HepG2 (cell line): ENCODE results near the gene TBC1D20. TPM values are rescaled to one million over a fixed set of nuclear protein-coding genes. Genes with fewer than 3 reads are reported as not detected.

ENCODE experiments used
- CCDC6 ChIP-seq: sonication (generic); formaldehyde crosslinking; IDR thresholded peaks from 2 replicates; pipeline ENCODE4 v1.8.1; 2022; ENCODE audit warnings: mild to moderate bottlenecking, missing genetic modification reagents, moderate library complexity
- JUN ChIP-seq: sonication (generic); formaldehyde crosslinking; IDR thresholded peaks from 2 replicates; pipeline ENCODE4 v1.4.0; 2020; ENCODE audit warnings: mild to moderate bottlenecking, missing genetic modification reagents
- NFIB ChIP-seq: sonication (generic); formaldehyde crosslinking; IDR thresholded peaks from 2 replicates; pipeline ENCODE4 v1.9.0; 2021; ENCODE audit warnings: missing genetic modification reagents, mild to moderate bottlenecking, borderline replicate concordance
- PITX1 ChIP-seq: sonication (generic); formaldehyde crosslinking; IDR thresholded peaks from 2 replicates; pipeline ENCODE4 v1.5.1; 2020; ENCODE audit warnings: mild to moderate bottlenecking, missing genetic modification reagents
- PPARG ChIP-seq: conservative IDR thresholded peaks from 2 replicates; pipeline ENCODE4 v1.6.1; 2016; ENCODE audit warnings: missing biosample characterization, missing genetic modification reagents
- ZMYM3 ChIP-seq: sonication (generic); formaldehyde crosslinking; IDR thresholded peaks from 2 replicates; pipeline ENCODE4 v1.5.1; 2020; ENCODE audit warnings: mild to moderate bottlenecking, missing genetic modification reagents
- ZNF253 ChIP-seq: sonication (generic); formaldehyde crosslinking; IDR thresholded peaks from 2 replicates; pipeline ENCODE4 v1.8.0; 2022; ENCODE audit warnings: mild to moderate bottlenecking, missing genetic modification reagents, borderline replicate concordance
- ZNF451 ChIP-seq: sonication (generic); formaldehyde crosslinking; IDR thresholded peaks from 2 replicates; pipeline ENCODE4 v1.5.0; 2020; ENCODE audit warnings: mild to moderate bottlenecking, missing genetic modification reagents
- ZNF644 ChIP-seq: IDR thresholded peaks from 2 replicates; pipeline ENCODE4 v1.6.1; 2016; ENCODE audit warnings: low read depth
- ZNF772 ChIP-seq: sonication (generic); formaldehyde crosslinking; IDR thresholded peaks from 2 replicates; pipeline ENCODE4 v1.5.0; 2020; ENCODE audit warnings: mild to moderate bottlenecking, missing genetic modification reagents
- ZSCAN21 ChIP-seq: sonication (generic); formaldehyde crosslinking; IDR thresholded peaks from 2 replicates; pipeline ENCODE4 v1.8.0; 2022; ENCODE audit warnings: mild to moderate bottlenecking, missing genetic modification reagents, moderate library complexity, borderline replicate concordance
- polyA plus RNA-seq, 8 experiments: library from polyadenylated mRNA; depleted of rRNA in 3 of 8; stranded (reverse) in 7 of 8; unstranded in 1 of 8; fragments of >200 nt; fragmentation: Illumina TruSeq in 4 of 8; extraction: Trizol in 4 of 8; gene quantifications; 2 replicates each; pipeline versions ENCODE4 v1.2.1 to v1.2.3, GENCODE V29; 2011 to 2016; ENCODE audit warnings: low read depth in 4 of 8, missing spikeins in 1 of 8, mixed read lengths in 1 of 8; ENCODE audit not compliant: insufficient read depth in 1 of 8
- total RNA-seq, 5 experiments: library from RNA; depleted of rRNA; stranded (reverse); fragments of >200 nt; fragmentation: Illumina TruSeq; extraction: Trizol; gene quantifications; 2 replicates each; pipeline ENCODE4 v1.2.3, GENCODE V29; 2016; ENCODE audit warnings: low read depth in 1 of 5
- TF ChIP-seq, protein P1 (sequence below), 2 experiments: fragments of 450-650 bp in 1 of 2; sonication (generic) in 1 of 2; formaldehyde crosslinking in 1 of 2; IDR thresholded peaks; 2 replicates each; pipeline versions ENCODE4 v1.6.1 to v1.8.0; 2016 to 2022; ENCODE audit warnings: antibody characterized with exemption in 1 of 2, mild to moderate bottlenecking in 1 of 2, missing genetic modification reagents in 1 of 2
- TF ChIP-seq, protein P2 (sequence below): sonication (generic); formaldehyde crosslinking; IDR thresholded peaks from 2 replicates; pipeline ENCODE4 v1.4.0; 2020; ENCODE audit warnings: missing genetic modification reagents, borderline replicate concordance
- TF ChIP-seq, protein P3 (sequence below): sonication (generic); formaldehyde crosslinking; IDR thresholded peaks from 2 replicates; pipeline ENCODE4 v1.8.0; 2022; ENCODE audit warnings: mild to moderate bottlenecking, missing genetic modification reagents, moderate library complexity
- TF ChIP-seq, protein P4 (sequence below): sonication (generic); formaldehyde crosslinking; IDR thresholded peaks from 2 replicates; pipeline ENCODE4 v1.9.0; 2021; ENCODE audit warnings: missing genetic modification reagents, mild to moderate bottlenecking, borderline replicate concordance

The TBC1D20 gene
- total and polyA plus RNA-seq, 2 of the 13 experiments (the other 11 are each of a cell fraction or from before 2014, with no cell fraction given): 36.6 to 47.1 TPM

DNA sequence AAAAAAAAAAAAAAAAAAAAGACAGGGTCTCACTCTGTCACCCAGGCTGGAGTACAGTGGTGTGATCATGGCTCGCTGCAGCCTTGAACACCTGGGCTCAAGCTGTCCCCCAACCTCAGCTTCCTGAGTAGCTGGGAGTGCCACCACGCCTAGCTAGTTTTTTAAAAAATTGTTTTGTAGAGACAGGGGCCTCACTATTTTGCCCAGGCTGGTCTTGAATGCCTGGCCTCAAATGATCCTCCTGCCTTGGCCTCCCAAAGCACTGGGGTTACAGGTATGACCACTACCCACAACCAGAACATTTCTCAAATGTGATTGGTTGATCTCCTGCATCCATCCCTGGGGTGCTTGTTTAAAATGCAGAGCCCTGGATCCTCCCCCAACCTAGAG is 59.8 kb downstream of the TBC1D20 start (continued):
- TF ChIP-seq, protein P1, sequence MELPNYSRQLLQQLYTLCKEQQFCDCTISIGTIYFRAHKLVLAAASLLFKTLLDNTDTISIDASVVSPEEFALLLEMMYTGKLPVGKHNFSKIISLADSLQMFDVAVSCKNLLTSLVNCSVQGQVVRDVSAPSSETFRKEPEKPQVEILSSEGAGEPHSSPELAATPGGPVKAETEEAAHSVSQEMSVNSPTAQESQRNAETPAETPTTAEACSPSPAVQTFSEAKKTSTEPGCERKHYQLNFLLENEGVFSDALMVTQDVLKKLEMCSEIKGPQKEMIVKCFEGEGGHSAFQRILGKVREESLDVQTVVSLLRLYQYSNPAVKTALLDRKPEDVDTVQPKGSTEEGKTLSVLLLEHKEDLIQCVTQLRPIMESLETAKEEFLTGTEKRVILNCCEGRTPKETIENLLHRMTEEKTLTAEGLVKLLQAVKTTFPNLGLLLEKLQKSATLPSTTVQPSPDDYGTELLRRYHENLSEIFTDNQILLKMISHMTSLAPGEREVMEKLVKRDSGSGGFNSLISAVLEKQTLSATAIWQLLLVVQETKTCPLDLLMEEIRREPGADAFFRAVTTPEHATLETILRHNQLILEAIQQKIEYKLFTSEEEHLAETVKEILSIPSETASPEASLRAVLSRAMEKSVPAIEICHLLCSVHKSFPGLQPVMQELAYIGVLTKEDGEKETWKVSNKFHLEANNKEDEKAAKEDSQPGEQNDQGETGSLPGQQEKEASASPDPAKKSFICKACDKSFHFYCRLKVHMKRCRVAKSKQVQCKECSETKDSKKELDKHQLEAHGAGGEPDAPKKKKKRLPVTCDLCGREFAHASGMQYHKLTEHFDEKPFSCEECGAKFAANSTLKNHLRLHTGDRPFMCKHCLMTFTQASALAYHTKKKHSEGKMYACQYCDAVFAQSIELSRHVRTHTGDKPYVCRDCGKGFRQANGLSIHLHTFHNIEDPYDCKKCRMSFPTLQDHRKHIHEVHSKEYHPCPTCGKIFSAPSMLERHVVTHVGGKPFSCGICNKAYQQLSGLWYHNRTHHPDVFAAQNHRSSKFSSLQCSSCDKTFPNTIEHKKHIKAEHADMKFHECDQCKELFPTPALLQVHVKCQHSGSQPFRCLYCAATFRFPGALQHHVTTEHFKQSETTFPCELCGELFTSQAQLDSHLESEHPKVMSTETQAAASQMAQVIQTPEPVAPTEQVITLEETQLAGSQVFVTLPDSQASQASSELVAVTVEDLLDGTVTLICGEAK (IDR thresholded peaks at IDR 0.05): no peak
- TF ChIP-seq, protein P1 (CRISPR knock-in tag; IDR thresholded peaks at IDR 0.05): peak; percentile 65; the same call in 1 of the 2 replicates
- TF ChIP-seq ZSCAN21 (CRISPR knock-in tag): no peak
- TF ChIP-seq NFIB (CRISPR knock-in tag): no peak
- TF ChIP-seq, protein P2, sequence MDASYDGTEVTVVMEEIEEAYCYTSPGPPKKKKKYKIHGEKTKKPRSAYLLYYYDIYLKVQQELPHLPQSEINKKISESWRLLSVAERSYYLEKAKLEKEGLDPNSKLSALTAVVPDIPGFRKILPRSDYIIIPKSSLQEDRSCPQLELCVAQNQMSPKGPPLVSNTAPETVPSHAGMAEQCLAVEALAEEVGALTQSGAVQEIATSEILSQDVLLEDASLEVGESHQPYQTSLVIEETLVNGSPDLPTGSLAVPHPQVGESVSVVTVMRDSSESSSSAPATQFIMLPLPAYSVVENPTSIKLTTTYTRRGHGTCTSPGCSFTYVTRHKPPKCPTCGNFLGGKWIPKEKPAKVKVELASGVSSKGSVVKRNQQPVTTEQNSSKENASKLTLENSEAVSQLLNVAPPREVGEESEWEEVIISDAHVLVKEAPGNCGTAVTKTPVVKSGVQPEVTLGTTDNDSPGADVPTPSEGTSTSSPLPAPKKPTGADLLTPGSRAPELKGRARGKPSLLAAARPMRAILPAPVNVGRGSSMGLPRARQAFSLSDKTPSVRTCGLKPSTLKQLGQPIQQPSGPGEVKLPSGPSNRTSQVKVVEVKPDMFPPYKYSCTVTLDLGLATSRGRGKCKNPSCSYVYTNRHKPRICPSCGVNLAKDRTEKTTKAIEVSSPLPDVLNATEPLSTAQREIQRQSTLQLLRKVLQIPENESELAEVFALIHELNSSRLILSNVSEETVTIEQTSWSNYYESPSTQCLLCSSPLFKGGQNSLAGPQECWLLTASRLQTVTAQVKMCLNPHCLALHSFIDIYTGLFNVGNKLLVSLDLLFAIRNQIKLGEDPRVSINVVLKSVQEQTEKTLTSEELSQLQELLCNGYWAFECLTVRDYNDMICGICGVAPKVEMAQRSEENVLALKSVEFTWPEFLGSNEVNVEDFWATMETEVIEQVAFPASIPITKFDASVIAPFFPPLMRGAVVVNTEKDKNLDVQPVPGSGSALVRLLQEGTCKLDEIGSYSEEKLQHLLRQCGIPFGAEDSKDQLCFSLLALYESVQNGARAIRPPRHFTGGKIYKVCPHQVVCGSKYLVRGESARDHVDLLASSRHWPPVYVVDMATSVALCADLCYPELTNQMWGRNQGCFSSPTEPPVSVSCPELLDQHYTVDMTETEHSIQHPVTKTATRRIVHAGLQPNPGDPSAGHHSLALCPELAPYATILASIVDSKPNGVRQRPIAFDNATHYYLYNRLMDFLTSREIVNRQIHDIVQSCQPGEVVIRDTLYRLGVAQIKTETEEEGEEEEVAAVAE: no peak; the same call in 1 of the 2 replicates
- no peak for TF ChIP-seq PITX1 (CRISPR knock-in tag)
- no peak for TF ChIP-seq CCDC6 (CRISPR knock-in tag)
- peak; percentile 92 for TF ChIP-seq ZMYM3 (CRISPR knock-in tag)
- TF ChIP-seq ZNF451 (CRISPR knock-in tag): no peak
- no peak for TF ChIP-seq ZNF772 (CRISPR knock-in tag)
- TF ChIP-seq ZNF644 (CRISPR knock-in tag): no peak
- no peak for TF ChIP-seq JUN
- TF ChIP-seq, protein P3, sequence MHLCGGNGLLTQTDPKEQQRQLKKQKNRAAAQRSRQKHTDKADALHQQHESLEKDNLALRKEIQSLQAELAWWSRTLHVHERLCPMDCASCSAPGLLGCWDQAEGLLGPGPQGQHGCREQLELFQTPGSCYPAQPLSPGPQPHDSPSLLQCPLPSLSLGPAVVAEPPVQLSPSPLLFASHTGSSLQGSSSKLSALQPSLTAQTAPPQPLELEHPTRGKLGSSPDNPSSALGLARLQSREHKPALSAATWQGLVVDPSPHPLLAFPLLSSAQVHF (CRISPR knock-in tag): no peak
- TF ChIP-seq, protein P4, sequence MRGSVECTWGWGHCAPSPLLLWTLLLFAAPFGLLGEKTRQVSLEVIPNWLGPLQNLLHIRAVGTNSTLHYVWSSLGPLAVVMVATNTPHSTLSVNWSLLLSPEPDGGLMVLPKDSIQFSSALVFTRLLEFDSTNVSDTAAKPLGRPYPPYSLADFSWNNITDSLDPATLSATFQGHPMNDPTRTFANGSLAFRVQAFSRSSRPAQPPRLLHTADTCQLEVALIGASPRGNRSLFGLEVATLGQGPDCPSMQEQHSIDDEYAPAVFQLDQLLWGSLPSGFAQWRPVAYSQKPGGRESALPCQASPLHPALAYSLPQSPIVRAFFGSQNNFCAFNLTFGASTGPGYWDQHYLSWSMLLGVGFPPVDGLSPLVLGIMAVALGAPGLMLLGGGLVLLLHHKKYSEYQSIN (CRISPR knock-in tag): no peak
- TF ChIP-seq ZNF253 (CRISPR knock-in tag): no peak
- no peak for TF ChIP-seq PPARG (CRISPR knock-in tag)
